HepG2 (cell line): Measurements from ENCODE around the gene MYL12B. TPM values are rescaled to one million over a fixed set of nuclear protein-coding genes. Genes with fewer than 3 reads are reported as not detected.
A peak's percentile ranks its signal among the peaks of the same experiment; 100 is the strongest.

Experiments
- ATF7-NPFF ChIP-seq: sonication (generic); formaldehyde crosslinking; IDR thresholded peaks from 2 replicates; pipeline ENCODE4 v1.8.1; 2023; ENCODE audit warnings: mild to moderate bottlenecking, low read depth, missing genetic modification reagents, moderate library complexity
- BATF2 ChIP-seq: sonication (generic); formaldehyde crosslinking; IDR thresholded peaks from 2 replicates; pipeline ENCODE4 v1.8.0; 2022; ENCODE audit warnings: mild to moderate bottlenecking, missing genetic modification reagents, moderate library complexity
- CEBPZ ChIP-seq: IDR thresholded peaks from 2 replicates; pipeline ENCODE4 v1.6.1; 2012; ENCODE audit warnings: low read length, improper control_type of control experiment
- E2F1 ChIP-seq: sonication (generic); formaldehyde crosslinking; IDR thresholded peaks from 2 replicates; pipeline ENCODE4 v1.5.0; 2020; ENCODE audit warnings: missing genetic modification reagents
- ELF4 ChIP-seq: sonication (generic); formaldehyde crosslinking; IDR thresholded peaks from 2 replicates; pipeline ENCODE4 v1.5.0; 2020; ENCODE audit warnings: missing genetic modification reagents, mild to moderate bottlenecking, moderate library complexity, borderline replicate concordance
- ELK4 ChIP-seq: sonication (generic); formaldehyde crosslinking; IDR thresholded peaks from 2 replicates; pipeline ENCODE4 v1.9.0; 2021; ENCODE audit warnings: missing genetic modification reagents, borderline replicate concordance
- ERF ChIP-seq: IDR thresholded peaks from 2 replicates; pipeline ENCODE4 v1.6.1; 2018; ENCODE audit warnings: missing biosample characterization, missing genetic modification reagents
- KAT8 ChIP-seq: IDR thresholded peaks from 2 replicates; pipeline ENCODE4 v1.6.1; 2016; ENCODE audit warnings: missing genetic modification reagents, missing compliant biosample characterization
- NFIC ChIP-seq: IDR thresholded peaks from 2 replicates; pipeline ENCODE4 v1.6.1; 2012; ENCODE audit warnings: mild to moderate bottlenecking, low read length, inconsistent platforms
- NR2F1 ChIP-seq, 2 experiments: fragments of 450-650 bp in 1 of 2; formaldehyde crosslinking in 1 of 2; IDR thresholded peaks; 2 replicates each; pipeline versions ENCODE4 v1.5.0 to v1.6.1; 2016 to 2020; ENCODE audit warnings: mild to moderate bottlenecking in 1 of 2, missing compliant biosample characterization in 1 of 2, missing genetic modification reagents in 1 of 2, moderate library complexity in 1 of 2
- NR2F2 ChIP-seq: IDR thresholded peaks from 2 replicates; pipeline ENCODE4 v1.6.1; 2012; ENCODE audit warnings: low read depth, inconsistent platforms, borderline replicate concordance
- RAD51 ChIP-seq: fragments of 450-650 bp; IDR thresholded peaks from 2 replicates; pipeline ENCODE4 v1.6.1; 2016; ENCODE audit warnings: borderline replicate concordance
- REXO4 ChIP-seq: sonication (generic); formaldehyde crosslinking; IDR thresholded peaks from 2 replicates; pipeline ENCODE4 v1.8.0; 2022; ENCODE audit warnings: missing genetic modification reagents, mild to moderate bottlenecking, borderline replicate concordance
- RXRB ChIP-seq: IDR thresholded peaks from 2 replicates; pipeline ENCODE4 v1.6.1; 2016; ENCODE audit warnings: borderline replicate concordance, missing genetic modification reagents, missing compliant biosample characterization
- SP1 ChIP-seq, 2 experiments: fragments of 450-650 bp in 1 of 2; sonication (generic) in 1 of 2; formaldehyde crosslinking in 1 of 2; IDR thresholded peaks; 2 replicates each; pipeline versions ENCODE4 v1.4.0 to v1.6.1; 2016 to 2020; ENCODE audit warnings: missing genetic modification reagents in 1 of 2
- TGIF2 ChIP-seq: IDR thresholded peaks from 2 replicates; pipeline ENCODE4 v1.6.1; 2016; ENCODE audit warnings: control low read depth, missing compliant biosample characterization
- YEATS2 ChIP-seq: sonication (generic); formaldehyde crosslinking; IDR thresholded peaks from 2 replicates; pipeline ENCODE4 v1.4.0; 2020; ENCODE audit warnings: missing genetic modification reagents, borderline replicate concordance
- ZNF432 ChIP-seq: sonication (generic); formaldehyde crosslinking; IDR thresholded peaks from 2 replicates; pipeline ENCODE4 v1.5.0; 2020; ENCODE audit warnings: missing genetic modification reagents, mild to moderate bottlenecking, borderline replicate concordance
- ZNF552 ChIP-seq: sonication (generic); formaldehyde crosslinking; IDR thresholded peaks from 2 replicates; pipeline ENCODE4 v1.9.0; 2022; ENCODE audit warnings: missing genetic modification reagents, mild to moderate bottlenecking, borderline replicate concordance
- ZNF570 ChIP-seq: sonication (generic); formaldehyde crosslinking; IDR thresholded peaks from 2 replicates; pipeline ENCODE4 v1.4.0; 2020; ENCODE audit warnings: mild to moderate bottlenecking, missing genetic modification reagents, borderline replicate concordance
- ZNF574 ChIP-seq: sonication (generic); formaldehyde crosslinking; IDR thresholded peaks from 2 replicates; pipeline ENCODE4 v1.4.0; 2020; ENCODE audit warnings: missing genetic modification reagents
- ZNF577 ChIP-seq: sonication (generic); formaldehyde crosslinking; IDR thresholded peaks from 2 replicates; pipeline ENCODE4 v1.4.0; 2020; ENCODE audit warnings: mild to moderate bottlenecking, low read depth, missing genetic modification reagents, borderline replicate concordance
- polyA plus RNA-seq, 8 experiments: library from polyadenylated mRNA; depleted of rRNA in 3 of 8; stranded (reverse) in 7 of 8; unstranded in 1 of 8; fragments of >200 nt; fragmentation: Illumina TruSeq in 4 of 8; extraction: Trizol in 4 of 8; gene quantifications; 2 replicates each; pipeline versions ENCODE4 v1.2.1 to v1.2.3, GENCODE V29; 2011 to 2016; ENCODE audit warnings: low read depth in 4 of 8, missing spikeins in 1 of 8, mixed read lengths in 1 of 8; ENCODE audit not compliant: insufficient read depth in 1 of 8
- total RNA-seq, 5 experiments: library from RNA; depleted of rRNA; stranded (reverse); fragments of >200 nt; fragmentation: Illumina TruSeq; extraction: Trizol; gene quantifications; 2 replicates each; pipeline ENCODE4 v1.2.3, GENCODE V29; 2016; ENCODE audit warnings: low read depth in 1 of 5

The MYL12B gene
- total and polyA plus RNA-seq, 2 of the 13 experiments (the other 11 are each of a cell fraction or from before 2014, with no cell fraction given) = 265 to 340 TPM

- TF ChIP-seq REXO4 (no peak), KAT8 (CRISPR knock-in tag) (peak; percentile 14; the same call in 1 of the 2 replicates), ATF7-NPFF (CRISPR knock-in tag) (no peak), NFIC (no peak), ZNF552 (CRISPR knock-in tag) (no peak), ZNF577 (CRISPR knock-in tag) (no peak), TGIF2 (no peak), YEATS2 (no peak), RXRB (peak; percentile 43; the same call in 1 of the 2 replicates), ZNF574 (CRISPR knock-in tag) (no peak), ERF (no peak), NR2F2 (no peak), E2F1 (no peak), ELF4 (CRISPR knock-in tag) (no peak), ZNF432 (CRISPR knock-in tag) (no peak), NR2F1 (CRISPR knock-in tag; IDR thresholded peaks at IDR 0.05) (no peak), CEBPZ (no peak), RAD51 (no peak), ZNF570 (no peak), SP1 (IDR thresholded peaks at IDR 0.05) (no peak), SP1 (CRISPR knock-in tag; IDR thresholded peaks at IDR 0.05) (no peak), BATF2 (CRISPR knock-in tag) (no peak), ELK4 (CRISPR knock-in tag) (no peak)
Measured at GRCh38 chr18:3264362-3264761, 2.4 kb downstream of the MYL12B start (continued).
